ENCODE results near the gene ZMYM3. TPM values are rescaled to one million over a fixed set of nuclear protein-coding genes. Genes with fewer than 3 reads are reported as not detected.

ZMYM3 gene
- total RNA-seq, 1 donor from 2014 or later, result 32.1 TPM

GRCh38 chrX:71225009-71225408 lies 28.9 kb downstream of the ZMYM3 start:
- Mint-ChIP-seq H3K4me1 (ENCODE audit: low read depth) (no peaks in the 10 kb centered on the region), H3K4me3 (ENCODE audit: unreplicated experiment) (no peak overlapping the region), H3K27ac (ENCODE audit: unreplicated experiment) (no peak overlapping the region), H3K36me3 (ENCODE audit: low read depth) (no peaks in the 10 kb centered on the region), H3K27me3 (ENCODE audit: low read depth) (peaks cover 5% of the 10 kb centered on the region), H3K9me3 (ENCODE audit: low read depth) (no peaks in the 10 kb centered on the region)
- DNase-seq (ENCODE audit: low spot score), result no peak
- no peak for TF ChIP-seq CTCF (IDR thresholded peaks at IDR 0.05)

GRCh38 chrX:71224098-71224708 lies 29.7 kb downstream of the ZMYM3 start:
- Mint-ChIP-seq H3K27ac (ENCODE audit: unreplicated experiment) (no peak overlapping the region), H3K4me1 (ENCODE audit: low read depth) (no peaks in the 10 kb centered on the region), H3K27me3 (ENCODE audit: low read depth) (peaks cover 5% of the 10 kb centered on the region), H3K9me3 (ENCODE audit: low read depth) (no peaks in the 10 kb centered on the region), H3K36me3 (ENCODE audit: low read depth) (no peaks in the 10 kb centered on the region), H3K4me3 (ENCODE audit: unreplicated experiment) (no peak overlapping the region)
- no peak for TF ChIP-seq CTCF (IDR thresholded peaks at IDR 0.05)
- no peak for DNase-seq (ENCODE audit: low spot score)

DNA sequence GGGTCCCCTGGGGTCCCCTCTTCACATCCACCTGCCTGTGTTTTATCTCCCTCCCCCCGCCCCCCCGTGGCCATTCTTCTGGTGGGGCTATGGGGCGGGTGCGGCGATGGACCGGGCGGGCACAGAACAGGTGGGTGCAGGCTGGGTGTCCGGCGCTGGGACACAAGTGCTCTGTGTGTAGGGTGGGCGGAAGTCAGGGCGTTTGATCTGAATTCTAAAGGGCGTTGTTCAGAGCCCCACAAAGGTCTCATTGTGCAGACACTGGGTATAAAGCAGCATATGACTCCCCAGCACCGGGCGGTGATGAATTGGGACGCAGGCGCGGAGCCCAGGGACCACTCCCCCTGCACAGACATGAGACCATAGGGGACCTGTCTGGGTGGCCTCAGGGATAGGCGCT lies 31.0 kb downstream of the ZMYM3 start, which contains the start of gene GJB1:
TSS of gene GJB1 (plus strand) at position 296 of the 400 bp plus-strand sequence. CDS start 484 bp downstream, outside the sequence.
- H3K36me3 Mint-ChIP-seq (ENCODE audit: low read depth), result no peaks in the 10 kb centered on the region
- peaks cover 5% of the 10 kb centered on the region for H3K27me3 Mint-ChIP-seq (ENCODE audit: low read depth)
- H3K9me3 Mint-ChIP-seq (ENCODE audit: low read depth), result no peaks in the 10 kb centered on the region
- H3K4me1 Mint-ChIP-seq (ENCODE audit: low read depth), result no peaks in the 10 kb centered on the region
- DNase-seq (ENCODE audit: low spot score), result no peak
- no peak for TF ChIP-seq CTCF (IDR thresholded peaks at IDR 0.05)
- no peak within 1 kb of the TSS for H3K4me3 Mint-ChIP-seq (ENCODE audit: unreplicated experiment)
- no peak within 1 kb of the TSS for H3K27ac Mint-ChIP-seq (ENCODE audit: unreplicated experiment)

- no peak for DNase-seq (ENCODE audit: low spot score)
- Mint-ChIP-seq H3K4me1 (ENCODE audit: low read depth) (no peaks in the 10 kb centered on the region), H3K27ac (ENCODE audit: unreplicated experiment) (no peak overlapping the region), H3K4me3 (ENCODE audit: unreplicated experiment) (no peak overlapping the region), H3K9me3 (ENCODE audit: low read depth) (no peaks in the 10 kb centered on the region), H3K36me3 (ENCODE audit: low read depth) (no peaks in the 10 kb centered on the region), H3K27me3 (ENCODE audit: low read depth) (peaks cover 7% of the 10 kb centered on the region)
- TF ChIP-seq CTCF (IDR thresholded peaks at IDR 0.05), result no peak
Observed at GRCh38 chrX:71221145-71221544, 32.8 kb downstream of the ZMYM3 start.

GRCh38 chrX:71217298-71217697 lies 36.6 kb downstream of the ZMYM3 start:
- Mint-ChIP-seq H3K4me1 (ENCODE audit: low read depth) (no peaks in the 10 kb centered on the region), H3K36me3 (ENCODE audit: low read depth) (no peaks in the 10 kb centered on the region), H3K4me3 (ENCODE audit: unreplicated experiment) (no peak overlapping the region), H3K27ac (ENCODE audit: unreplicated experiment) (no peak overlapping the region), H3K27me3 (ENCODE audit: low read depth) (peaks cover 2% of the 10 kb centered on the region), H3K9me3 (ENCODE audit: low read depth) (peaks cover 4% of the 10 kb centered on the region)
- DNase-seq (ENCODE audit: low spot score), result no peak
- TF ChIP-seq CTCF (IDR thresholded peaks at IDR 0.05), result no peak
